Measurements from ENCODE around the gene MLC1.

DNA sequence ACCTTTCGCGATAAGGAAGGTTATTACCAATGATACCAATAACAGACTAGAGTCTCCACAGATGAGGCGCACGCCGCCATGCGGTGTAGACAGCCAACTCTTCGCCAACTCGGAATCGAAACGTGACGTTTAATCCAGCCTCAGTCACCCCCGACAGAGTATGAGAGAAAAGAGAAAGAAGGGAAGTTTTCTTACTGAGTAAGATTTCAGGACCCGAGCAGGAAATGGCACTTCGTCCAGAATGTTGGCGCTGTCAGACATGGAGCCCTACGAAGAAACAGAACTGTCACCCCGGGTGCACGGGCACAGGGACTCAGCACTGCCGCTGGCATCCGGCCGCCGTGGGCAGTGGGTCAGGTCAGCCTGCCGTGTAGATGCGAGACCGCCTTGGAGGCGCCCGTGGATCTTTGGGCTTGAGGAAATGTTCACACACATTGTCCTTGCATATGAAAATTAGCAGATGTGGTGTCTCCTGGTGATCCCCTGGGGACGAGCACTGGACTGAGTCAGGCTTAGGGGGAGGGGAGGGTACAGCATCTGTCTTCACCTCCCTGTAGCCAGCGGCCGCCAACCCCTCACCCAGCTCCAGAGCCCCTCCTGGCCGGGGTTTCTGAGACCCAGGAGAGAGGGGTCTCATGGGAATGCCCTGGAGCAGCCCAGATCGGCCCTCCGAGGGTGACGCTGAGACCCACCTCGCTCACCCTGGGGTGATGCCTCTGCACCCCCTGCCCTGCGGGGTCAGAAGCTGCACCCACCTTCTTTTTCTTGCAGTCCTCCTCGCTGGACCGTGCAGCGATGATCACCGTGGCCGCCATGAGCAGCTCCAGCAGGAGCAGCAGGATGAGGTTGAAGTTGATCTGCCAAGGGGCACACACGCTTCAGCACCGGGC, 8.3 kb downstream of the MLC1 start:
- TF ChIP-seq, protein P1, sequence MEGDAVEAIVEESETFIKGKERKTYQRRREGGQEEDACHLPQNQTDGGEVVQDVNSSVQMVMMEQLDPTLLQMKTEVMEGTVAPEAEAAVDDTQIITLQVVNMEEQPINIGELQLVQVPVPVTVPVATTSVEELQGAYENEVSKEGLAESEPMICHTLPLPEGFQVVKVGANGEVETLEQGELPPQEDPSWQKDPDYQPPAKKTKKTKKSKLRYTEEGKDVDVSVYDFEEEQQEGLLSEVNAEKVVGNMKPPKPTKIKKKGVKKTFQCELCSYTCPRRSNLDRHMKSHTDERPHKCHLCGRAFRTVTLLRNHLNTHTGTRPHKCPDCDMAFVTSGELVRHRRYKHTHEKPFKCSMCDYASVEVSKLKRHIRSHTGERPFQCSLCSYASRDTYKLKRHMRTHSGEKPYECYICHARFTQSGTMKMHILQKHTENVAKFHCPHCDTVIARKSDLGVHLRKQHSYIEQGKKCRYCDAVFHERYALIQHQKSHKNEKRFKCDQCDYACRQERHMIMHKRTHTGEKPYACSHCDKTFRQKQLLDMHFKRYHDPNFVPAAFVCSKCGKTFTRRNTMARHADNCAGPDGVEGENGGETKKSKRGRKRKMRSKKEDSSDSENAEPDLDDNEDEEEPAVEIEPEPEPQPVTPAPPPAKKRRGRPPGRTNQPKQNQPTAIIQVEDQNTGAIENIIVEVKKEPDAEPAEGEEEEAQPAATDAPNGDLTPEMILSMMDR (IDR thresholded peaks at IDR 0.05), result no peak
- TF ChIP-seq EP300 (IDR thresholded peaks at IDR 0.05) (no peak), POLR2A (IDR thresholded peaks at IDR 0.05) (no peak)

Data from gastroesophageal sphincter (tissue), 3 donors.